NCI-H82 treated with DMSO at 0.1 percent for 48 hours (cell line): ENCODE data around the gene EIF3CL.
"Not testable (repeated sequence)": the region's sequence is repeated elsewhere in the genome, so short reads cannot be mapped to it uniquely, and the experiment has no call there.

Source experiments
- DNase-seq: peaks from one replicate; lab custom pipeline; 2025; ENCODE audit not compliant: unreplicated experiment; lab: John Stamatoyannopoulos, UW

The EIF3CL gene, protein sequence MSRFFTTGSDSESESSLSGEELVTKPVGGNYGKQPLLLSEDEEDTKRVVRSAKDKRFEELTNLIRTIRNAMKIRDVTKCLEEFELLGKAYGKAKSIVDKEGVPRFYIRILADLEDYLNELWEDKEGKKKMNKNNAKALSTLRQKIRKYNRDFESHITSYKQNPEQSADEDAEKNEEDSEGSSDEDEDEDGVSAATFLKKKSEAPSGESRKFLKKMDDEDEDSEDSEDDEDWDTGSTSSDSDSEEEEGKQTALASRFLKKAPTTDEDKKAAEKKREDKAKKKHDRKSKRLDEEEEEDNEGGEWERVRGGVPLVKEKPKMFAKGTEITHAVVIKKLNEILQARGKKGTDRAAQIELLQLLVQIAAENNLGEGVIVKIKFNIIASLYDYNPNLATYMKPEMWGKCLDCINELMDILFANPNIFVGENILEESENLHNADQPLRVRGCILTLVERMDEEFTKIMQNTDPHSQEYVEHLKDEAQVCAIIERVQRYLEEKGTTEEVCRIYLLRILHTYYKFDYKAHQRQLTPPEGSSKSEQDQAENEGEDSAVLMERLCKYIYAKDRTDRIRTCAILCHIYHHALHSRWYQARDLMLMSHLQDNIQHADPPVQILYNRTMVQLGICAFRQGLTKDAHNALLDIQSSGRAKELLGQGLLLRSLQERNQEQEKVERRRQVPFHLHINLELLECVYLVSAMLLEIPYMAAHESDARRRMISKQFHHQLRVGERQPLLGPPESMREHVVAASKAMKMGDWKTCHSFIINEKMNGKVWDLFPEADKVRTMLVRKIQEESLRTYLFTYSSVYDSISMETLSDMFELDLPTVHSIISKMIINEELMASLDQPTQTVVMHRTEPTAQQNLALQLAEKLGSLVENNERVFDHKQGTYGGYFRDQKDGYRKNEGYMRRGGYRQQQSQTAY

DNA sequence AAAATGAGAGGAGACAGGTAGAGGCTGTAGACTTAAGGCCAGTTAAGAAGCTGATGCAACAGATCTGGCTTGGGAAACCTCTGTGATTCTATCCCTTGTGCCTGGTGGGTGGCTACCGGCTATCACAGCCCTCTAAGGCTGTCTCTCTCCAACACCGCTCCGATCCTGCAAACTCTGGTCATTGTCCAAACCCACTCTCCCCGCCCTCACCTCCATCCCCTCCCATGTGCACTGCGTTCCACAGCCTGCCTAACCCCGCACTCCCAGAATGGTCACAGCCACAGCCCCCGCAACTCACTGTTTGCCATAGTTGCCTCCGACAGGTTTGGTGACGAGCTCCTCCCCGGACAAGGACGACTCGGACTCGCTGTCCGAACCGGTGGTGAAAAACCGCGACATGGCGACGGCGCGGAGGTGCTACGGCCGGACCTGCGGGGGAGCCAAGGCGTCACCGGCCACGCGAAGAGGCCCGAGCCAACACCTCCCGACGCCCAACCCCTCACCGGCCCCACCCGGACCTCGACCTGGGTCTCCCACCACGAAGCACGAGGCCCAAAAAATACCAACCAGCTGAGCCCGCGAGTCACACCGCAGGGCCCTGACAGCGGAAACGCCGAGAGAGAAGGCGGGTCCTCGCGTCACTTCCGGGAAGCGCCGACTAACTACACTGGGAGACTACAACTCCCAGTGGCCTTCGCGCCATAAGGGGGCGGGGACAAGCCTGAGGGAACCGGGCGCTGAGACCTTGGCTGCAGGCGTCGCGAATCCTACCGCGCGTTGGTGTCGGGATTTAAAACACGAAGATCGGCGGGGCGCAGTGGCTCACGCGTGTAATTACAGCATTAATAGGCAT lies at the start of gene EIF3CL:
TSS of gene EIF3CL (minus strand) at position 622 of the 853 bp plus-strand sequence. CDS start at position 399, 223 bp downstream.
- DNase-seq, result not testable (repeated sequence)

DNA sequence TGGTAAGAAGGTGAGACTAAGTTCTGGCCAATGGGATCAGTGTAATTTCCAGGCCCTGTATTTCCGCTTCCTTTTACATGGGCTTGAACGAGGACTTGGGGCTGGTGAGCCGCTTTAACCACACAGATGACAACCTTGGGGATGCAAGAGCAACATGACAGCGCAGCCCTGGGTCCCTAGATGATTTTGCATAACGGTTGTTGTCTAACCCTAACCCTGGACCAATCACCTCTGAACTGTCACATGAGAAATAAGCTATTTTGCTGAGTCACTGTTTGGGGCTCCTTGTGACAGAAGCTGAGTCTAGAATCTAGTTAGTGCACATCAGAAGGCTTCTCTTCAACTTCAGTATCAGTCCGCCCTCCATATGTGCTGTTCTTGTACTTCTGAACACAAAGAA lies 43.4 kb upstream of the EIF3CL start:
- DNase-seq, result not testable (repeated sequence)

DNA sequence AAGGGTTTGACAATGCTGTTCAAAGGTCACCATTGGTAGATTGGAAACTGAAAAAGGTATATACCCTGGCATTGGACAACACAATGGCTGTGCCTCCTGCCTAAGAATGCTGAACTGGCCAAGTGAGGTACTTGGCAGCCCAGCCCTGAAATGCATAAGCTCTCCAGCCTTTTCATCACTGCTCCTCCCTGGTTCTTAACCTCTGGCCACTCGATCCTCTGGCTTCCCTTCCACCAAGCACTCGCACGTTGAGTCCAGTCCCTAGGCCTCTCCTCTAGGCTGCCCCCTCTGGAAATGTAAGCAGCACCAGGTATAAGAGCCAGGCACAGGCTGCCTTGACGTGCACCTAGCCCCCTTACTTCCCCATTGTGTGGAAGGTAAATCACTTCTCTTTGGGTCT lies 42.7 kb upstream of the EIF3CL start:
- not testable (repeated sequence) for DNase-seq

DNA sequence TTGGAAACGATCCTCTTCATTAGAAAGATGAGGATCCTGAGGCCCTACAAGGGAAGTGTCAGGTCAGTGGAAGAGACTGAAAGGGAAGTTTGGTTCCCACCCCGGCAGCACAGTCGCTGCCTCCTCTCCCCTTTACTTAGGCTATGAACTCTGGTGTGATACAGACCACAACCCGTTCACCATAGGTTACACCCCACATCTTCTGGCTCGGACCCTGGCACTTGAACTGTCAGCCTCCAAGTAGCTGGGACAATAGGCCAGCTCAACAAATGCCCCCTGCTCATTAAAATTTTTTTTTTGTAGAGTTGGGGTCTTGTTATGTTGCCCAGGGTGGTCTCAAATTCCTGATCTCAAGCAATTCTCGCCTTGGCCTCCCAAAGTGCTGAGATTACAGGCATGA lies 40.3 kb upstream of the EIF3CL start:
- DNase-seq, result not testable (repeated sequence)

DNA sequence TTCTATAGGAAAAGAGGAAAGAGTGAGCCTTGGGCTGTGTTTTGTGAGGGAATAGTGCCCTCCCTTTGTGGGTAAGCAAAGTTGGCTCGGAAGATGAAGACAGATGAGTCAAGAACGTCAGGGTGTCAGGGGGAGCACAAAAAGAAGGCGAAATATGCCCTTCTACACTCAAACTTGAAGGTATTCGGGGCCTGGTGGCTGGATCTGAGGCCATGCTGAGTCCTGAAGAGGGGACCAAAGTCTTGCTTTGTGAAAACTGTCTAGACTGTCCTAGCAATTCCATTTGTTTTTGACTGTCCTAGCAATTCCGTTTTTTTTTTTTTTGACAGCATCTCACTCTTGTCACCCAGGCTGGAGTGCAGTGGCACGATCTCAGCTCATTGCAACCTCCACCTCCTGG lies 35.3 kb upstream of the EIF3CL start:
- DNase-seq, result not testable (repeated sequence)

DNA sequence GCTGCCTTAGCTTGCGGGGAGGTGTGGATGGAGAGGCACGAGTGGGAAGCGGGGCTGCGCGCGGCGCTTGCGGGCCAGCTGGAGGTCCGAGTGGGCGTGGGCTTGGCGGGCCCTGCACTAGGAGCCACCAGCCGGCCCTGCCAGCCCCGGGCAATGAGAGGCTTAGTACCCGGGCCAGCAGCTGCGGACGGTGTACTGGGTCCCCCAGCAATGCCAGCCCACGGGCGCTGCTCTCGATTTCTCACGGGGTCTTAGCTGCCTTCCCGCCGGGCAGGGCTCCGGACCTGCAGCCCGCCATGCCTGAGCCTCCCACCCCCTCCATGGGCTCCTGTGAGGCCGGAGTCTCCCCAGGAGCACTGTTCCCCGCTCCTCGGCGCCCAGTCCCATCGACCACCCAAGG lies 31.7 kb upstream of the EIF3CL start:
- DNase-seq, result not testable (repeated sequence)

DNA sequence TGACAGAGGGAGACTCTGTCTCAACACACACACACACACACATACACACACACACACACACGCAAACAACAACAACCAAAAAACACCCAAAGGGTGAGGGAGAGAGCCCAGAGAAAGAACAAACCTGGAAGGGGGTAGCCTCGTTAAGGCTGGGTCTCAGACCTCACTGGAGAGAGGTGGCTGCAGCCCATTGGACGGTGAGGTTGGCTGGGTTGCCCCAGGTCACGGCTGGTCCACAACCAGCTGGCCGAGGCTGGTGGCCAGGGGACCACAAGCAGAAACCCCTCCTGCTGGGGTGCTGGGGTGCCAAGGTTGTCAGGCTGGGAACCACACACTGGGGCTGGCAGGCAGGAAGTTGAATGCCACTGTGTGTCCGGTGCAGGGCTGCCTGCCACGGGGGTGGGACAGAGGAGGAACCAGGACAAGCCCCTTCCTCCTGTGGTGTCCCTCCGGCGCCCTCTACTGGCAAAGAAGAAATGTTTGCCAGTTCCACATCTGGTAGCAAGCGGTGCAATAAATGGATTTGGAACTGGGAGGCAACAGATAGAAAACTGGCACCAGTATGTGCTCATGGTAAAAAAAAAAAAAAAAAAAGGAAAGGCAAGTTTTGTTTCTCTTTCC lies 22.5 kb upstream of the EIF3CL start:
- DNase-seq, result not testable (repeated sequence)

DNA sequence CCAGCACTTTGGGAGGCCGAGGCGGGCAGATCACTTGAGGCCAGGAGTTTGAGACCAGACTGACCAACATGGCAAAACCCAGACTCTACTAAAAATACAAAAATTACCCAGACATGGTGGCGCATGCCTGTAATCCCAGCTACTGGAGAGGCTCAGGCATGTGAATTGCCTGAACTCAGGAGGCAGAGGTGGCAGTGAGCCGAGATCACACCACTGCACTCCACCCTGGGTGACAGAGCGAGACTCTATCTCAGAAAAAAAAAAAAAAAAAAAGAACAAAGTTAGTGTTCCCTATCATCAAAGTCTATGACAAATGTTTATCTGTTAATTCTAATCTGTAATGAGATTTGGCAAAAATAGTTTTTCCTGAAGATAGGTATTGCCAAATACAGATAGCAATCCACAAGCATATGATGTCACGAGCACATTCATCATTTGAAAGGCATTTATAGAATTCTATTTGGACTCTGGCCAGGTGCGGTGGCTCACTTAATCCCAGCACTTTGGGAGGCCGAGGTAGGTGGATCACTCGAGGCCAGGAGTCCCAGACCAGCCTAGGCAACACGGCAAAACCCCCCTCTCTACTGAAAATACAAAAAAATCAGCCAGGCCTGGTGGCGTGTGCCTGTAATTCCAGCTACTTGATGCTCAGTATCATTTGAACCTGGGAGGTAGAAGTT lies 17.6 kb upstream of the EIF3CL start:
- not testable (repeated sequence) for DNase-seq

DNA sequence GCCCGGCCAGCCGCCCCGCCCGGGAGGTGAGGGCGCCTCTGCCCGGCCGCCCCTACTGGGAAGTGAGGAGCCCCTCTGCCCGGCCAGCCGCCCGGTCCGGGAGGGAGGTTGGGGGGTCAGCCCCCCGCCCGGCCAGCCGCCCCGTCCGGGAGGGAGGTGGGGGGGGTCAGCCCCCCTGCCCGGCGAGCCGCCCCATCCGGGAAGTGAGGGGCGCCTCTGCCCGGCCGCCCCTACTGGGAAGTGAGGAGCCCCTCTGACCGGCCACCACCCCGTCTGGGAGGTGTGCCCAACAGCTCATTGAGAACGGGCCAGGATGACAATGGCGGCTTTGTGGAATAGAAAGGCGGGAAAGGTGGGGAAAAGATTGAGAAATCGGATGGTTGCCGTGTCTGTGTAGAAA lies 13.4 kb upstream of the EIF3CL start:
- DNase-seq, result not testable (repeated sequence)

DNA sequence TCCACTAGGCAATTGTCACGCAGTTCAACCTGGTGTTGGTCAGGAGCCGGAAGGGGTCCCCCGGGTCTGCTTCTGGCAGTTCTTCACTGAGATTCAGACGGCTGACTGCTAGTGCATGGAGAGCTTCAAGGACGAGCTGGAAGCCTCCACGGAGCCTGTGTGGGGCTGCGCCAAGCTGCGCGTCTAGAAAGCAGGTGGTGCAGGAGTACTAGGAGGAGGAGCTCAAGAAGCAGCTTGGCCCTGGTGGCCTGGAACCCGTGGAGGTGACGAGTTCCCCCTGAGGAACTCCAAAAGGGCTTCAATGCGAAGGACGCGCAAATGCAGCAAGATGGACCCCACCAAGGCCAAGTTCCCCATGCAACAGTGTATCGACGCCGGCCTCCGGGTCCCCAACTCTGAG lies 10.9 kb upstream of the EIF3CL start:
- not testable (repeated sequence) for DNase-seq

DNA sequence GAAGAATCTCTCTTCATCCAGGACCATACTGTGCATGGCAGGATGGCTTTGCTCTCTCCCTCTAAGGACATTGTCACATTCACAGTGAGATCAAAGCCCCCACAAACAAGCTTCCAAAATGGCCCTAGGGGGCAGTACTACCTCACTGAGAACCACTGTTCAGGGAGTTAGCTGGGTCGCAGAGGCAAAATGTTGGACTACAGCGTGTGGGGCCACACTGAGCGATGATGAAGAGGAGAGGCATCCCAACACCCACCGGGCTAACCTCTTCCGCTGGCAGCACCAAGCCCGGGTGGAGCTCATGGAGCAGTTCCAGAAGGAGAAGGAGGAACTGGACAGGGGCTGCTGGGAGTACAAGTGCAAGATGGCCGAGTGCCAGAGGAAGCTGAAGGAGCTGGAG lies 9.9 kb upstream of the EIF3CL start:
- not testable (repeated sequence) for DNase-seq

DNA sequence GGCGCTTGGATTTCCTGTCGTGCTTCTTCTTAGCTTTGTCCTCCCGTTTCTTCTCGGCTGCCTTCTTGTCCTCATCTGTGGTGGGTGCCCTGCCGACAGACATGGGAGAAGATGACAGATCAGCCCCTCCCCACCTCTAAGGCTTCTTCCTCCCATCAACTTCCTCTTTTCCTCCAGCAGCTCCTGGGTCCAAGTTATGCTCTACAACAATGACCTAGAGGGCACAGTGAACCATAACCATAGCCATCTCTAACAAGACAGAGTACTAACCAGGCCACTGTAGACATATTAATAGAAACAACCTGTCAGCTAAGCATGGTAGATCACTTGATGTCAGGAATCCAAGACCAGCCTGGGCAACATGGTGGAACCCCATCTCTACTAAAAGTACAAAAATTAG lies 11.6 kb downstream of the EIF3CL start:
- not testable (repeated sequence) for DNase-seq

DNA sequence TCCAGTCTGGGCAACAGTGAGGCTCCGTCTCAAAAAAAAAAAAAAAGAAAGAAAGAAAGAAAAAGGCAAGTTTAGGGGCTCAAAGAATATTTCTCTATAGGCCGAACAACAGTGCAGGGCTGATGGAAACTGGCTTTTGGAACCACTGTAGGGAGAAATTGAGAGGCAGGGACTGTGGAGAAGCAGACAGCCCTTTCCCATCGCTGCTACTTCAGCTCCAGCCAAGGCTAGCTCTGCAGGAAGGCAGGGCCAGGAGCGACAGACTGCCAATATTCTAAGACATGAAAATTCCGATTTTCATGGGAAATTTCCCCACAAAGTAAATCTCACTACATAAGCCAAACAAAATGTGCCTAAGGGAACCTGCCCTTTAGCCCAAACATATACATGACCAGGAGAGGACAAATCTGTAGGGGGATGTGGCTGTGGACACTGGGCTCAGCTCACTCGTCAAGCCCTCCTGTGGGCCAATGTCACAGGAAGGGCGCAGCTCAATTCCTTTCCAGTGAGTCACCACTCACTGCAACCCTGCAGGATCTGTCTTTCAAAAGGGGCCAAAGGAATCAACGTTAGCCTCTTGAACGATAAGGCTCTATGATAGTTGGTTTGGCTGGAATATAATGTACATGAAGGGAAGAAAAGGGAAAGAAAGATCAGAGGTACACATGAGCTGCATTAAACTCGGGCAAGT lies 21.3 kb downstream of the EIF3CL start:
- not testable (repeated sequence) for DNase-seq

DNA sequence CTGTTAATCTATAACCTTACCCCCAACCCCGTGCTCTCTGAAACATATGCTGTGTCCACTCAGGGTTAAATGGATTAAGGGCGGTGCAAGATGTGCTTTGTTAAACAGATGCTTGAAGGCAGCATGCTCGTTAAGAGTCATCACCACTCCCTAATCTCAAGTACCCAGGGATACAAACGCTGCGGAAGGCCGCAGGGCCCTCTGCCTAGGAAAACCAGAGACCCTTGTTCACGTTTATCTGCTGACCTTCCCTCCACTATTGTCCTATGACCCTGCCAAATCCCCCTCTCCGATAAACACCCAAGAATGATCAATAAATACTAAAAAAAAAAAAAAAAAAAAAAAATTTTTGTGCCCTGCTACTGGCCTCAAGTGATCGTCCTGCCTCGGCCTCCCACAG lies 25.8 kb downstream of the EIF3CL start:
- DNase-seq, result not testable (repeated sequence)

DNA sequence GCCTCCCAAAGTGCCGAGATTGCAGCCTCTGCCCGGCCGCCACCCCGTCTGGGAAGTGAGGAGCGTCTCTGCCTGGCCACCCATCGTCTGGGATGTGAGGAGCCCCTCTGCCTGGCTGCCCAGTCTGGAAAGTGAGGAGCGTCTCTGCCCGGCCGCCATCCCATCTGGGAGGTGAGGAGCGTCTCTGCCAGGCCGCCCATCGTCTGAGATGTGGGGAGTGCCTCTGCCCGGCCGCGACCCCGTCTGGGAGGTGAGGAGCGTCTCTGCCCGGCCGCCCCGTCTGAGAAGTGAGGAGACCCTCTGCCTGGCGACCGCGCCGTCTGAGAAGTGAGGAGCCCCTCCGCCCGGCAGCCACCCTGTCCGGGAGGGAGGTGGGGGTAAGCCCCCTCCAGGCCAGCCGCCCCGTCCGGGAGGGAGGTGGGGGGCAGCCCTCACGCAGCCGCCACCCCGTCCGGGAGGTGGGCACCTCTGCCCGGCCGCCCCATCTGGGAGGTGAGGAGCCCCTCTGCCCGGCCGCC lies 26.5 kb downstream of the EIF3CL start:
- DNase-seq, result not testable (repeated sequence)

DNA sequence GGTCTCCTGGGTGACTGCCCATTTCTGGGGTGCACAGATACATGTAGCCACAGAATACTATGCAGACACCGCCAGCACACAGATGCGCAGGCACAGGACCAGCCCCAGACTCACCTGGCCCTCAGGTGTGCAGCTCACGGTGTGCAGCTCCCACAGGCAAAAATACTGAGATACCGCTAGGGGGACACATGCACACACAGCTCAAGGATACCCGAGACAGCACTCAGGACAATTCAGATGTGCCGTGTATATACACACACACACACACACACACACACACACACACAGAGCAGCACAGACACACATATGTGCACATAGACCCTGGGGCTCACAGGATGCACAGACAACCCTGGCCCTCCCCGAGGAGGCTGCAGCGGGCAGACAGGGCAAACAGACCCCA lies 28.5 kb downstream of the EIF3CL start:
- not testable (repeated sequence) for DNase-seq

DNA sequence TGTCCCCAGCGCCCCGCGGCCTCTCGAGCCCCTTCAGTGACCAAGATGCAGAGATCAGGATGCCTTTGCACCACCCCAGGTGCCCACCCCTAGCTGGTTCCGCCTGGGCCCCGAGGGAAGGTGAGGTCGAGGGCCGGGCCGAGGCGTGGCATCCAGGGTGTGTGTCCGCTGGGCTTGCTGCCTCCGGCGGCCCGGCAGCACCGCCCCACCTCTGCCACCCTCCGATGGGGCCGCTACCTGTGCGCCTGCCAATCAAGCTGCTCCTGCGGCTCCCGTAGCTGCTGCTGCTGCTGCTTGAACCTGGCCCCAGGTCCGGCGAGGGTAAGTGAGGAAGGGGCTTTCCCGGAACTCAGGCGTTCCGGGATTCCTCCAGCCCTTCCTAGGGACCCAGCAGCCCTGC lies 29.4 kb downstream of the EIF3CL start:
- not testable (repeated sequence) for DNase-seq

DNA sequence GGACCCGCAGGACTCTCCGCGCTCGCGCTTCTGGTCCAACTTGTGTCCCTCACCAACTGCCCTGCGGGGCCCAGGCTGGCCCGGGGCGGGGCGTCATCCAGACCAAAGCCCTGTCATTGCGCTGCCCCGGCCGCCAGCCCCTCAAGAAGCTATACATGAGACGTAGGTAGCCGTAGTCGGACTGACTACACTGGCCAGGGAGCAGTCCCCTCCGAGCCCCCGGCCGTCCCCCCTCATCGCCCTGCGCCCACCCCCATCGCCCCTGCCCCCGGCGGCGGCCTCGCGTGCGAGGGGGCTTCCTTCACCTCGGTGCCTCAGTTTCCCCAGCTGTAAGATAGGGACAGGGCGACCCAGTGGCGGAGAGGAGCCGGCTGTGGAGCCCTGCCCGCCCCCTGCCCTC lies 35.7 kb downstream of the EIF3CL start:
- DNase-seq, result not testable (repeated sequence)
